ENCODE results near the gene LARGE1. TPM values are rescaled to one million over a fixed set of nuclear protein-coding genes. Genes with fewer than 3 reads are reported as not detected.

Gene LARGE1
- total and polyA plus RNA-seq, 9 of the 15 experiments (the other 6 are each of a cell fraction or from before 2014, with no cell fraction given): 0.01 to 0.66 (median 0.14) TPM; not detected in 2

- Histone ChIP-seq H3K4me2 (ENCODE audit: insufficient read depth, low read length) (no peak overlapping the region), H3K9ac (ENCODE audit: insufficient read depth in 1 of 2, low read depth in 2 of 2, low read length in 2 of 2) (no peak overlapping the region), H3K9me3 (replicated peaks; ENCODE audit: control insufficient read depth, insufficient read depth, low read depth, low read length) (no peaks in the 10 kb centered on the region), H3K4me1 (replicated peaks in 1 of 2; ENCODE audit: control insufficient read depth in 2 of 2, insufficient read depth in 2 of 2, low read length in 2 of 2) (no peaks in the 10 kb centered on the region), H3K4me3 (no peak overlapping the region), H4K20me1 (replicated peaks; ENCODE audit: control insufficient read depth, insufficient read depth, low read length) (no peaks in the 10 kb centered on the region), H3K79me2 (ENCODE audit: control insufficient read depth, insufficient read depth, low read length) (no peaks in the 10 kb centered on the region), H3K27me3 (ENCODE audit: control insufficient read depth in 2 of 2, insufficient read depth in 2 of 2, low read length in 2 of 2) (no peaks in the 10 kb centered on the region), H3K36me3 (ENCODE audit: control insufficient read depth, insufficient read depth, low read length) (no peaks in the 10 kb centered on the region), H2AFZ (ENCODE audit: low read depth, low read length) (no peak overlapping the region), H3K27ac (ENCODE audit: extremely low read depth, low read depth, low read length) (no peak overlapping the region), H3K9me1 (ENCODE audit: control insufficient read depth, insufficient read depth, low read length) (no peaks in the 10 kb centered on the region)
- WGBS (ENCODE audit: insufficient coverage, low coverage, missing lambda C conversion rate): 3% methylated on average over 5 of the region's 6 CpGs
- TF ChIP-seq NKRF (IDR thresholded peaks at IDR 0.05; ENCODE audit: borderline replicate concordance) (no peak), CAMTA2 (CRISPR knock-in tag; conservative IDR thresholded peaks at IDR 0.05) (no peak)
- ChIA-PET CTCF (ENCODE audit: low intra/inter-chr PET ratio) (no interaction called here), POLR2A (interaction anchor here (0.7 kb wide), 1 partner anchor 10 kb away, joined by 4 read pairs; no protein-coding TSS in a partner anchor)
- in situ Hi-C loops (cut with MboI): no loop called here
- no TSS peak for BruUV-seq (replicated peaks)
- DNase-seq (ENCODE audit: extremely low read depth in 1 of 4, low spot score in 3 of 4) (no peak), FAIRE-seq (no peak), ATAC-seq (no peak)
- intact Hi-C loops (cut with micrococcal nuclease): no loop called here
These were observed 45.0 kb downstream of the LARGE1 start for GRCh38 chr22:33875316-33875715.

GRCh38 chr22:33874206-33874605 lies 46.1 kb downstream of the LARGE1 start:
- no peak for ATAC-seq
- Histone ChIP-seq H3K36me3 (ENCODE audit: control insufficient read depth, insufficient read depth, low read length) (no peaks in the 10 kb centered on the region), H3K4me3 (no peak overlapping the region), H4K20me1 (replicated peaks; ENCODE audit: control insufficient read depth, insufficient read depth, low read length) (no peaks in the 10 kb centered on the region), H3K9ac (ENCODE audit: insufficient read depth in 1 of 2, low read depth in 2 of 2, low read length in 2 of 2) (no peak overlapping the region), H3K27me3 (ENCODE audit: control insufficient read depth in 2 of 2, insufficient read depth in 2 of 2, low read length in 2 of 2) (no peaks in the 10 kb centered on the region), H3K27ac (ENCODE audit: extremely low read depth, low read depth, low read length) (no peak overlapping the region), H3K79me2 (ENCODE audit: control insufficient read depth, insufficient read depth, low read length) (no peaks in the 10 kb centered on the region), H3K4me2 (ENCODE audit: insufficient read depth, low read length) (no peak overlapping the region), H2AFZ (ENCODE audit: low read depth, low read length) (no peak overlapping the region), H3K9me1 (ENCODE audit: control insufficient read depth, insufficient read depth, low read length) (no peaks in the 10 kb centered on the region), H3K9me3 (replicated peaks; ENCODE audit: control insufficient read depth, insufficient read depth, low read depth, low read length) (no peaks in the 10 kb centered on the region), H3K4me1 (replicated peaks in 1 of 2; ENCODE audit: control insufficient read depth in 2 of 2, insufficient read depth in 2 of 2, low read length in 2 of 2) (no peaks in the 10 kb centered on the region)
- in situ Hi-C loops (cut with MboI): no loop called here
- BruUV-seq (replicated peaks): no TSS peak
- 0% methylated on average over 7 of the region's 7 CpGs for WGBS (ENCODE audit: insufficient coverage, low coverage, missing lambda C conversion rate)
- POLR2A ChIA-PET: no interaction called here
- no peak for FAIRE-seq
- no peak for DNase-seq (ENCODE audit: extremely low read depth in 1 of 4, low spot score in 3 of 4)
- CTCF ChIA-PET (ENCODE audit: low intra/inter-chr PET ratio): no interaction called here
- intact Hi-C loops (cut with micrococcal nuclease): no loop called here
- TF ChIP-seq SP1 (CRISPR knock-in tag; IDR thresholded peaks at IDR 0.05): no peak
- no peak for TF ChIP-seq ARID4B (CRISPR knock-in tag; IDR thresholded peaks at IDR 0.05)
- TF ChIP-seq MECOM (CRISPR knock-in tag; IDR thresholded peaks at IDR 0.05): no peak
- TF ChIP-seq SIX5 (IDR thresholded peaks at IDR 0.05; ENCODE audit: borderline replicate concordance in 1 of 2, insufficient read depth in 1 of 2, low read depth in 1 of 2, low read length in 2 of 2): no peak
- TF ChIP-seq NR2C1 (IDR thresholded peaks at IDR 0.05): no peak
- TF ChIP-seq NR2C1 (tag; IDR thresholded peaks at IDR 0.05): no peak
- no peak for TF ChIP-seq SPI1 (IDR thresholded peaks at IDR 0.05; ENCODE audit: borderline replicate concordance, low read depth, low read length)
- TF ChIP-seq ZNF589 (CRISPR knock-in tag; IDR thresholded peaks at IDR 0.05; ENCODE audit: low read depth): no peak
- no peak for TF ChIP-seq CTBP1 (IDR thresholded peaks at IDR 0.05; ENCODE audit: borderline replicate concordance)

Data from K562 (cell line).